NCI-H2227 (cell line): ENCODE data around the gene MPHOSPH8.
"Not testable (repeated sequence)": the region's sequence is repeated elsewhere in the genome, so short reads cannot be mapped to it uniquely, and the experiment has no call there.

Experiments used
- DNase-seq: peaks from one replicate; lab custom pipeline; 2025; ENCODE audit not compliant: unreplicated experiment; lab: John Stamatoyannopoulos, UW

MPHOSPH8 gene

DNA sequence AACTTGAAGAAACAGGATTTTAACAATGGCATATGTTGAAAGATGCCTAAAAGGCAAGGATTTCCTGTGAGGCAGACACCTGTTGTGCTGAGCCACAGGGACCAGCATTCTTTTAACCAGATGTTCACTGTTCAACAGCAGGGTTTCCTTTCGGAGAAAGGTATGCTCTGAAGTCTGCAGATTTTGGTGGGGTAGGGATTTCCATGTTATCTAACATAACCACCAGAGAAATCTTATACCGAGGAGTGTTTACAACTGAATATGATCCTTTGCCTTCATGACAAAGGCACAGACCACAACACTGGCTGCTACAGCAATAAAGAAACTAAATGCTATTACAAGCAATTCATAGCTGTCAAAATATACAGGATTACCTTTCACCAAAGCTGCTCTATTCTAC lies 48.1 kb downstream of the MPHOSPH8 start:
- DNase-seq = no peak

DNA sequence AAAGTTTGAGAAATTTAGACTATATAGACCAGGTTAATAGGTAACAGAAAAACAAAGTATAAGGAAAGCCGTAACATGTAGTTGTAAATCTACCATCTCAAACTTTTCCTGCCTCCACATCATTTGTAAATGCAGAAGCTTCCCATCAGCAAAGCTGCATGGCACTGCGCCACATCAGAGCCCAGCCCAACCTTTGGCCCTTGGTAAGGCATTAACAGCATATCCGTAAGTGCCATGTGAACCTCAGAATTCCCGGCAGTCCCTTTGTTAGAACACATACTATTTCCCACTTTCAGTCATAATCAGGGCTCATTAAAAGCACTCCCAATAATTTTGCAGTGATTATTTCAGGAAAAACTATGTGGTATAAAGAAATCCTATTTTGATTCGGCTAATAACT lies 51.6 kb downstream of the MPHOSPH8 start:
- no peak for DNase-seq

DNA sequence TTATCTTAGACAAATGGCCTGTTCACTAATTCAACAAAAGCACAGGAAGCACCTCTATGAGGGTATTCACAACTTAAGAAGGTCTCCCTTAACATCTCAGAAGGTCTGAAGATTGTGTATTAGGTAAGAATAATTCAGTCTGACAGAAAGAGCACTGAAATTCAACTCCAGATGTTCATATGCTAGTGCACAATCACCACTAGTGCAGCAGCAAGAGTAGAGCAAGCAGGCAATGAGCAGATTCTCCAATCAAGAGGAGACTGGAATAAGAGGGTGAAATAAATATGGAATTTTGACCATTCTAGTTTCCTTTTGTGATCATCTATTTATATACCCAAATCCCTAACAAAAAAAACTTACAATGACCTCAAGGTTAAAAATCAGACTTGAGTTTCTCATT lies 52.0 kb downstream of the MPHOSPH8 start:
- DNase-seq = no peak

DNA sequence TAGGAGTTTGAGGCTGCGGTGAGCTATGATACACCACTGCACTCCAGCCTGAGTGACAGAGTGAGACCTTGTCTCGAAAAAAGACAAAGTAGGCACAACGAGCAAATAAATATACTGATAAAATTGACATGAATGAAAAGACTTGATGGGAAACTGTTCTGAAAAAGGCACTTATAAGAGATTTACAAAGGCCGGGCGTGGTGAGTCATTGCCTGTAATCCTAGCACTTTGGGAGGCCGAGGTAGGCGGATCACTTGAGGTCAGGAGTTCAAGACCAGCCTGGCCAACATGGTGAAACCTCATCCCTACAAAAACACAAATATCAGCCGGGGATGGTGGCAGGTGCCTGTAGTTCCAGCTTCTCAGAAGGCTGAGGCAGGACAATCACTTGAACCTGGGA lies 58.0 kb downstream of the MPHOSPH8 start:
- not testable (repeated sequence) for DNase-seq

DNA sequence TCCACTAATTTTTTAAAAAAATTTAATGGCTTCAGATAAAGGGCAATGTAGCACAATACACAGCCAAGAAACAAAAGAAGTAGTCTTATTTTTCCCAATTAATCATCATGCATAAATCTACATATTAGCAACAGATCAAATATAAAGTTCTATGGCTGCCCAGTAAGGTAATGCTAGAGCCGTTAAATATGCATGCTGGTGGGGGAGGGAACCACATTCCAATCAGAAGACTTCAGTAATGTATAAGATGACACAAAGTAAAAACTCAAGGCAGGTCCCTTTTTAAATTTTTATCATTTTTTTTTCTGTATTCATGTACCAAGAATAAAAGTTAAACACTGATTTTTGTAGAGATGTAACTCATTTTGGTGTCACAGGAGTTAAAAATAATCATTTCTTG lies 62.0 kb downstream of the MPHOSPH8 start:
- DNase-seq = no peak

DNA sequence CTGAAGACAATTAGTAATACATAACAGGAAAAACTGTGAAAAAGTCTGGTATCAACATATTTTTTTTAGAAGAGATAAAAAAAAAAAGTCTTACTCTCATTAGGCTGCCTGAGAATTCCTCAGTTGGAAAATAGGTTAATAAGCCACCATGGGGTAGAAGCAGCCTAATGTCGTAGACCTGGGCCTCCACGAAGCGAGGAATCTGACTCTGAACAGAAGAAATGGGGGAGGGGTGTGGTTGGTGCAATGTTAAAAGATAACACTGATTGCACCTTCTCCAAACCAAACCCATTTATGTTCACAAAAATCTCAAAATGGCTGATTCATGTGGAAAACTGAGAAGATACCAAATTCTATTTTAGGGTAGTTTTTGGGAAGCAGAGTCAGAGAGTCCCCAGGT lies 62.4 kb downstream of the MPHOSPH8 start:
- DNase-seq = no peak

DNA sequence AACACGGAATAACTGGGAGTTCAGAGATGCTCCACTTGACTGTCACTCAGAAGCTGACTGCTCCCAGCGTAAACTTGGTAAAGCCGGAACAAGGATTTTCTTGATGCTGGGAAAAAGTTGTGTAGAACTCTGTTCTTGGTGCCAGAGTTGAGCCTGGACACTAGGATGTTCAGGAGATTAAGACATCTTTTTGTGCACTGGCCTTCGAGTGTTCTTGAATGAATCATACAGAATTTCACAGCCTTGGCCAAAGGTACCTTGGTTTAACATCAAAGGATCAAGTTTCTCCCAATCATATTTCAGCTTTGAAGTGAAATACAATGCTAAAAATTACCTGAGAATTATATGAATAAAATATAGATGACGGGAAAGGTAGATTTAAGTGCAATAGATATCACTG lies 67.5 kb downstream of the MPHOSPH8 start:
- DNase-seq = not testable (repeated sequence)

DNA sequence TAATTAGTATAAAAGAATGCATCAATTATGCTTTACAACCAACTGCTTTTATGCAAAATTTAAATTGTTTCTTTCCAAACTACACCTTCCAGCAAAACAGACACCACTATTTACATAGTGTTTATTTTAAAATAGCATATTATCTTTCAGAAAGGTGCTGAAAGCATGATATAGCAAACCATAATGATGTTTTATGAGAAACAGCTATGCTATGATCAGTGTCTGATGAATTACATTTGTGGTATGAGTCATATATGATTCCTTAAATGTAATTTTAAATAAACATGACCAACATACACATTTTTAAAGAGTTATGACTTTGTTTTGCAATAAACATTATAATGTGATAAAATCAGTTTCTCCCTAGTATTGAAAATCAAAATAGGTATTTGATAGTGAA lies 68.2 kb downstream of the MPHOSPH8 start:
- not testable (repeated sequence) for DNase-seq

DNA sequence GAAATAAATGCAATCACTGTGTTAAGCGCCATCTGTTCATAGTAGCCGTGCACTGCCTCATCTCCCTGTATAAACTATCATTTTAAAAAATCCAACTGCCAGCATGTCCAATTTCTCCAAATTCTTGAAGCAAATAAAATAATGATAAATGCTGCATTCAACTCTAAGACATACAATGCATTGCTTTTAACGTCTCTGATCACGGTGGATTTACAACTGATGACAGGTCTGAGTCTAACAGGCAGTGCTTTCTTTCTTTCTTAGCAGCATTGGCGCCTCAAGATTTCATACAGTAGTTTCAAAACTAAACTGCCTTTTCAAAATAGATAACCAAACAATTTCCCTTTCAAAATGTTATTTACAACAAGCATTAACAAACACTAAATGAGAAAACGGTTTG lies 70.8 kb downstream of the MPHOSPH8 start:
- not testable (repeated sequence) for DNase-seq

DNA sequence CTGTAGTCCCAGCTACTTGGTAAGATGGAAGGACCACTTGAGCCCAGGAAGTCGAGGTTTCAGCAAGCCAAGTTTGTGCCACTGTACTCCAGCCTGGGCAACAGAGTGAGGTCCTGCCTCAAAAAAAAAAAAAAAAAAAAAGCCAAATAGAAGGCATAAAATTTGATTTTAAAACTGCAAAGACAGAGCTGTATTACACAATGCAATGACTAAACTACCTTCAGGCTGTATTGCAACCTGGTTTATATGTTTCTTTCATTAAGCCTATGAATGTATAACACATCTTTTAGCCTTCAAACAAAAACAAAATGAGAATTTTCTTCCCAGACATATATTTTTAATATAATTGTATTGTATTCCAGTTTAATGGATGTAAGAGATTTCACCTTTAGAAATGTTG lies 75.6 kb downstream of the MPHOSPH8 start:
- DNase-seq = not testable (repeated sequence)

DNA sequence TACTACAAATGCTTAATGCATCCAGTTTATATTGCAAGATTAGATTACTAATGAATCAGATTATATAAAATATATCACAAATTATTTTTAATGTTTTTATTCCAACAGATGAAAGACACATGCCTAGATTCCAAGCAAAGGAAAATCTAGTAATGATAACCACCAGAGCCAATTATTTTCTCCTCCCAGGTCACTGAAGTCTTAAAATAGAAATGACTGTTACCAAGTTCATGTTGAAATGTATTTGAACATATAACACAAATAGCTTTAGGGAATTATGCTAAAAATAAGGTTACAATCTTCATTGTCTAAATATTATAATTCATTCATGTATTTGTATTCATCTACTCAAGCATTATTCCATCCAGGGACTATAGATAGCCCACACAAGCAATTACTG lies 76.3 kb downstream of the MPHOSPH8 start:
- DNase-seq = not testable (repeated sequence)

DNA sequence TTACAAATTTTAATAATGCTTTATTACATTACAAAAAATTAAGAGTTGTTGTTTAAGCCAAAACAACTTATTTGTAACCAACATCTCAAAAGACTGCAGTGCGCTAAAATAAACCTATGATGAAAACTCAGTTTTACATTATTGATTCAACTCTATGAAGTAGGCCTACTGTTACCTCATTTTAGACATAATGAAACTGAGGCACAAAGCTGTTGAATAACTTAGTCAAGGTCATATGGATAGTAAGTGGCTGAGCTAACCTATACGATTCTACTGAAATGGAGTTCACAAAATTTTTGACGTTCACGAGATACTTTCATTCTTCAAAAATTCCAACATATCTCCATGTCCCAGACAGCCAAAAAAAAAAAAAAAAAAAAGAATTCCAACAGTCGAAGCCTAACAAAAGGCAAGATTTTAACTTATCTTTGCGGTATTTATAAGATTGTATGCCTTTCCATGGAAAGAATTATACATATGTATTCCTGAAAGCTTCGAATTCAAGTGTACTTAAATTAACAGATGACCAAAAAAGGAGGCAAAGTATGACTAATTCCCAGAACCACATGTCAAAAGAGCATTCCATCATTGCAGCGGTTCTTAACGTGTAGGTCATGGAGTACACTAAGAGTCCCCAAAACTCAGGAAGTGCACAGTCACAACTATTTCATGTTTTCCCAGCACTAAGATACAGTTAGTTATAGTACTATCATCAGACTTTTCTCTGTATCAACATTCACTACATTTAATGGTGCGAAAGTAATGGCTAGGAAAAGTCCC lies 79.9 kb downstream of the MPHOSPH8 start:
- no peak for DNase-seq

DNA sequence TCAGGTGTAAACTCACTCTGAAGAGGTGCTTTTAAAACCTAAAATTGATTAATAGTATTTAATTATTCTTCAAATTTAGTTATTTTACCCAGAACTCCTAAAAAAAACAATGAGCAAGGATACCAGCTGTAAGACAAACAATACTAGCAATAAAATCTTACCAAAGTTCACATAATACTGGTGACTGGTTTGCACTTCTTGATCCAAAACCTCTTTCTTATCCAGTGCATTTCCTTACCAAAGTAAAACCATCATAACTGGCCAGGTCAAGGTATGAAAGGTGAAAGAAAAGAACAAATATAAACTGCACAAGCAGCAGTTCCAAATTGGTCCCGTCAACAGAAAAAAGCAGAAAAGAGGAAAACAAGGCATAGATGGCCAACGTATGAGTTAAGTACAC lies 86.6 kb downstream of the MPHOSPH8 start:
- no peak for DNase-seq
